Measurements from ENCODE around the gene FGF12.

DNA sequence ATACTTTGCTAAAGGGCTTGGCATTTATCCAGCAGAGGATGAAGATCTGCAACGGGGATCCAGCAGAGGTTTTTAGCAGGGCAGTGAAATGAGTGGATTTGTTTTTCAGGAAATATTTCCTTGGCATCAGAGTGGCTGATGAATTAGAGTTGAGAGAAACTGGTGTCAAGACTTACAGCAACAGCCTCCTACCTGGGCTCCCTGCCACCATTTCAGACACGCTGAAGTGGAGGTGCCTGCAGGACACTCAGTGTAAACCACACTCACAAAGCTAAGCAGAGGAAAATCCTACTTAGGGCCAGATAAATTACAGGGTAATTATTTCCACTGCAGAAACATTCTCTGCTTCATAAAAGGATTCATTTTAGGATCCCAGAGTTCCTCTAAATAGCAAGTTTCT is 519.7 kb downstream of the FGF12 start:
- TF ChIP-seq CTCF (IDR thresholded peaks at IDR 0.05) (no peak), POLR2AphosphoS5 (IDR thresholded peaks at IDR 0.05) (no peak), POLR2A (IDR thresholded peaks at IDR 0.05) (no peak)
